GM12891 (cell line): ENCODE data around the gene PEX26.

Experiments used
- POLR2A ChIP-seq: IDR thresholded peaks from 2 replicates; pipeline ENCODE4 v1.6.1; 2011; ENCODE audit warnings: low read depth, low read length, control low read depth
- POLR2AphosphoS5 ChIP-seq: IDR thresholded peaks from 2 replicates; pipeline ENCODE4 v1.6.1; 2011; ENCODE audit warnings: low read depth, low read length, control low read depth
- SPI1 ChIP-seq: IDR thresholded peaks from 2 replicates; pipeline ENCODE4 v1.6.1; 2011; ENCODE audit warnings: low read depth, low read length, control low read depth
- TAF1 ChIP-seq: IDR thresholded peaks from 2 replicates; pipeline ENCODE4 v1.6.1; 2011; ENCODE audit warnings: low read depth, low read length, control low read depth

- TF ChIP-seq POLR2A (no peak), TAF1 (no peak), POLR2AphosphoS5 (no peak), SPI1 (no peak)
Observed at GRCh38 chr22:18136563-18137320, 59.0 kb downstream of the PEX26 start.
